GM21717 (cell line): ENCODE data around the gene CCDC185.

Source experiments
- ATAC-seq: cut with Tn5 transposase; IDR thresholded peaks from one replicate; pipeline ENCODE4 v1.9.1; 2021; ENCODE audit warnings: mild to moderate bottlenecking, moderate library complexity; ENCODE audit not compliant: unreplicated experiment

The CCDC185 gene

GRCh38 chr1:223429313-223429731 is 36.1 kb downstream of the CCDC185 start:
- no peak for ATAC-seq

DNA sequence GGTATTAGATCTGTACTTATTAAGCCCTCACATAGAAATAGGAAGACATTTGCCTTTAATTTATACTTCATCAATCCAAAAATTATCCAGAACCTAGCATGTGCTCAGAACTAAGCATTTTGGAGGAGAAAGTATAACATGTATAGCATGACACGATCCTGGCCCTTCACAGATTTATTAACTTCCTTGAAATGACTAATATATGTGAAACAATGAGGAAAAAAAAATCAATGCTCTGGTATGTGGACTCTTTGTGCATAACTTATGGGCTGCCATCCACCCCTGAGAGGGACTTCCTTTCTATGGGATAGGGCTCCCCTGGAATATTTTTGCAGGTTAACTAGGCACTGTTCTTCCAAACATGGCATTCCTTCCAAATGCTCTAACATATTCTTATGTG is 36.6 kb downstream of the CCDC185 start:
- no peak for ATAC-seq

- ATAC-seq = no peak
Observed at GRCh38 chr1:223430236-223430635, 37.0 kb downstream of the CCDC185 start.

DNA sequence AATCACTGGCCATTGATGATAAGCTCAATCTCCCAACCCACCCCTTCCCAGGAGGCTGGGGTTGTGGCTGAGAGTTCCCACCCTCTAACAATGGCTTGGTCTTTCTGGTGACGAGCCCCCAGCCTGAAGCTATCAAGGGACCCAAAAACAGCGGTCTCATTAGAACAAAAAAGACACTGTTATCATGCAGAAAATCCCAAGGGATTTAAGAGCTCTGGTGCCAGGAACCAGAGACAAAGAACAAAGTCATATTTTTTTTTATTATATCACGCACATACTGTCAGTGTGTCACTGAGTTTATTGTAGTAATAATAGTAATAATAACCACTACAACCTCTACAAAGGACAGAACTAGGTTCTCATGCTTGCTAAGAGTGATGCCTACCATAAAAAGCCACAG is 43.9 kb downstream of the CCDC185 start:
- no peak for ATAC-seq

DNA sequence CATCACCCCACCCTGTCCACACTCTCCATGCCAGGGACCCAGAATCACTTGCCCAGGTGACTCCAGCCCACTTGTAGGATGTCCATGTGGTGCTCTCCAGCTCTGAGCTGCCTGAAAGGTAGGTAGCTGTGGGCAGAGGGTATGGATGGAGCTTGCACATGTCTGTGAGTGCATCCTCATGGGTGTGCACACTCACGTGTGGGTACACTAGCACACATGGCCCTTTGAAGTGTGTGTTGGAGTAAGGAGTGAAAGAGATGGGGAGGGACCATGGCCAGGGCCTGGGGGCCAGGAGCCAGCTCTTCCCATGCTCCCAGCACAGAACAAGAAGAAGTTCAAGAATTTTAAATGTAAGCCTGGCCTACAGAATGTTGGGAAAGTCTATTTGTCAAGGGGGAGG is 50.2 kb downstream of the CCDC185 start:
- no peak for ATAC-seq

DNA sequence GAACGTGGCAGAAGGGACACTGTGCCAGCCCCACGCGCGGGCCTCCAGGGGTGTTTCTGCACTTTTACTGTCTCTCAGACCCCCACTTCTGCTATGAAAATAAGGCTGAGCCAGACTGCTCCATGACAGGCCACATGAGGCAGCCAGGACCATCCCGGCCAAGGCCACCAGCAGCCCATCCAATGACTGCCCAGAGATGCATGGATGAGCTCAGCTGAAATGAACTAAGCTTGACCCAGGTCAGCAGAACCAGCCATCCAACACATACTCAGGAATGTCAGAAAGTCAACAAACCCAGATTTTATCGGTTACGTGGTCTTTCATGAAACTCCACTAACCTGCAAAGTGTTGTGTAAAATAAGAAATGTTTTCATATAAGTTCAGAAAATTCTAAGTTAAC is 51.2 kb downstream of the CCDC185 start:
- ATAC-seq = no peak
